Esophagus squamous epithelium (tissue), 5 donors: ENCODE measurements around the gene SPINK14. TPM values are rescaled to one million over a fixed set of nuclear protein-coding genes. Genes with fewer than 3 reads are reported as not detected.

Experiments
- DNase-seq: peaks from one replicate; lab custom pipeline; 2025; lab: John Stamatoyannopoulos, UW
- H3K27ac ChIP-seq, 4 donors: fragments of 200-600 bp; sonication (generic); one replicate each; pipeline ENCODE4 v1.5.1; 2016 to 2019; ENCODE audit warnings: mild to moderate bottlenecking in 1 of 4
- H3K27me3 ChIP-seq, 4 donors: fragments of 200-600 bp; sonication (generic); 1 replicate in 3 of 4; 2 replicates in 1 of 4; pipeline versions ENCODE4 v1.5.1 to v1.6.0; 2017 to 2021; ENCODE audit warnings: antibody characterized with exemption in 1 of 4
- H3K36me3 ChIP-seq, 3 donors: fragments of 200-600 bp; sonication (generic); one replicate each; pipeline ENCODE4 v1.5.1; 2016 to 2019
- H3K4me1 ChIP-seq, 3 donors: fragments of 200-600 bp; sonication (generic); one replicate each; pipeline ENCODE4 v1.5.1; 2017 to 2019
- H3K4me3 ChIP-seq, 4 donors: fragments of 200-600 bp; sonication (generic); 1 replicate in 3 of 4; 2 replicates in 1 of 4; pipeline ENCODE4 v1.5.1; 2016 to 2019; ENCODE audit warnings: mild to moderate bottlenecking in 2 of 4, moderate library complexity in 1 of 4
- H3K9me3 ChIP-seq, 3 donors: fragments of 200-600 bp; sonication (generic); one replicate each; pipeline ENCODE4 v1.5.1; 2016 to 2019
- CTCF ChIP-seq, 6 experiments: fragments of 450-650 bp in 4 of 6; fragments of 200-600 bp in 2 of 6; sonication (generic) in 2 of 6; IDR thresholded peaks; one replicate each; pipeline ENCODE4 v1.5.1; 2016 to 2019; ENCODE audit warnings: antibody characterized with exemption in 6 of 6, mild to moderate bottlenecking in 4 of 6, moderate library complexity in 4 of 6
- POLR2A ChIP-seq, 4 donors: fragments of 450-650 bp; IDR thresholded peaks; one replicate each; pipeline ENCODE4 v1.6.1; 2017; ENCODE audit warnings: antibody characterized with exemption in 4 of 4, mild to moderate bottlenecking in 4 of 4, moderate library complexity in 3 of 4
- WGBS, 2 donors: methylation state at CpG; one replicate each; pipeline ENCODE4 v1.1.5; 2018; 5-methylcytosine and 5-hydroxymethylcytosine counted together
- intact Hi-C: fragments of 100-400 bp; cut with DNase I; formaldehyde crosslinking; loops from one replicate; pipeline ENCODE4 v1.15.0; 2022
- total RNA-seq, 4 donors: library from RNA; depleted of rRNA; stranded (reverse); fragments of >200 nt; gene quantifications; one replicate each; pipeline ENCODE4 v1.1.0, GENCODE V29; 2016
- donor health status: DM: yes; HTN: yes; CAD: no.

SPINK14 gene
- total RNA-seq, 4 donors from 2014 or later = not detected

- no peak for DNase-seq
- intact Hi-C loops = no loop called here
- Histone ChIP-seq H3K4me3 (no peak overlapping the region), H3K27ac (peak overlapping the region in 2 of 4 donors; percentile 19 to 39), H3K36me3 (no peaks in the 10 kb centered on the region), H3K27me3 (no peaks in the 10 kb centered on the region), H3K4me1 (peaks cover 0 to 51% (median 12%) of the 10 kb centered on the region in 3 donors), H3K9me3 (no peaks in the 10 kb centered on the region)
- TF ChIP-seq CTCF (IDR thresholded peaks at IDR 0.05) = no peak
- 25 to 52% methylated on average over 1 of the region's 1 CpG for WGBS, 2 donors
Measured at GRCh38 chr5:148205865-148206264, 37.5 kb downstream of the SPINK14 start.

- WGBS, 2 donors = 24 to 52% methylated on average over 1 of the region's 1 CpG
- H3K36me3 ChIP-seq = no peaks in the 10 kb centered on the region
- peaks cover 0 to 51% (median 12%) of the 10 kb centered on the region in 3 donors for H3K4me1 ChIP-seq
- no peaks in the 10 kb centered on the region for H3K27me3 ChIP-seq
- H3K4me3 ChIP-seq = no peak overlapping the region
- no peaks in the 10 kb centered on the region for H3K9me3 ChIP-seq
- TF ChIP-seq POLR2A (IDR thresholded peaks at IDR 0.05) (no peak), CTCF (IDR thresholded peaks at IDR 0.05) (no peak)
- DNase-seq = no peak
- intact Hi-C loops = no loop called here
- peak overlapping the region in 1 of 4 donors; percentile 53 for H3K27ac ChIP-seq
Measured at GRCh38 chr5:148206620-148207019, 38.3 kb downstream of the SPINK14 start.

GRCh38 chr5:148208226-148208625 lies 39.9 kb downstream of the SPINK14 start:
- H3K4me3 ChIP-seq = no peak overlapping the region
- DNase-seq = no peak
- no peaks in the 10 kb centered on the region for H3K27me3 ChIP-seq
- no peaks in the 10 kb centered on the region for H3K9me3 ChIP-seq
- TF ChIP-seq CTCF (IDR thresholded peaks at IDR 0.05) = no peak
- no peak for TF ChIP-seq POLR2A (IDR thresholded peaks at IDR 0.05)
- H3K27ac ChIP-seq = peak overlapping the region in 2 of 4 donors; percentile 7 to 10
- no peaks in the 10 kb centered on the region for H3K36me3 ChIP-seq
- peaks cover 0 to 51% (median 12%) of the 10 kb centered on the region in 3 donors for H3K4me1 ChIP-seq
- intact Hi-C loops = no loop called here

- WGBS, 2 donors = 32 to 39% methylated on average over 3 of the region's 3 CpGs
- no peaks in the 10 kb centered on the region for H3K27me3 ChIP-seq
- peaks cover 0 to 49% (median 12%) of the 10 kb centered on the region in 3 donors for H3K4me1 ChIP-seq
- no peak for DNase-seq
- H3K4me3 ChIP-seq = no peak overlapping the region
- no peaks in the 10 kb centered on the region for H3K9me3 ChIP-seq
- intact Hi-C loops = no loop called here
- no peaks in the 10 kb centered on the region for H3K36me3 ChIP-seq
- H3K27ac ChIP-seq = no peak overlapping the region
- TF ChIP-seq POLR2A (IDR thresholded peaks at IDR 0.05) = no peak
- TF ChIP-seq CTCF (IDR thresholded peaks at IDR 0.05) = no peak
Measured at GRCh38 chr5:148209151-148209770, 40.9 kb downstream of the SPINK14 start.

- DNase-seq = no peak
- Histone ChIP-seq H3K4me3 (no peak overlapping the region), H3K4me1 (no peaks in the 10 kb centered on the region), H3K27me3 (no peaks in the 10 kb centered on the region), H3K27ac (no peak overlapping the region), H3K36me3 (no peaks in the 10 kb centered on the region), H3K9me3 (no peaks in the 10 kb centered on the region)
- WGBS, 2 donors = 33 to 35% methylated on average over 1 of the region's 1 CpG
- no peak for TF ChIP-seq CTCF (IDR thresholded peaks at IDR 0.05)
- no peak for TF ChIP-seq POLR2A (IDR thresholded peaks at IDR 0.05)
- intact Hi-C loops = no loop called here
Measured at GRCh38 chr5:148214665-148215185, 46.4 kb downstream of the SPINK14 start.
